ENCODE results near the gene TCF21.

GRCh38 chr6:133841176-133841575 lies 47.7 kb upstream of the TCF21 start:
- TF ChIP-seq CTCF (IDR thresholded peaks at IDR 0.05; ENCODE audit: insufficient read depth, low read depth, low read length) (no peak), EZH2 (IDR thresholded peaks at IDR 0.05; ENCODE audit: insufficient read depth, low read length) (no peak)
